GM19452 (cell line): ENCODE measurements around the gene ARHGAP20.

Experiments
- ATAC-seq: cut with Tn5 transposase; IDR thresholded peaks from one replicate; pipeline ENCODE4 v1.9.1; 2021; ENCODE audit not compliant: unreplicated experiment

The ARHGAP20 gene

GRCh38 chr11:110613197-110613918, 98.9 kb downstream of the ARHGAP20 start:
- ATAC-seq, result no peak

- no peak for ATAC-seq
These were observed 105.8 kb downstream of the ARHGAP20 start for GRCh38 chr11:110606415-110606814.

GRCh38 chr11:110601936-110602335, 110.3 kb downstream of the ARHGAP20 start:
- ATAC-seq, result no peak

- no peak for ATAC-seq
These were observed 111.9 kb downstream of the ARHGAP20 start for GRCh38 chr11:110600322-110600721.

- ATAC-seq, result no peak
These were observed 113.0 kb downstream of the ARHGAP20 start for GRCh38 chr11:110599207-110599606.

- no peak for ATAC-seq
These were observed 113.5 kb downstream of the ARHGAP20 start for GRCh38 chr11:110598725-110599124.

- no peak for ATAC-seq
These were observed 124.3 kb downstream of the ARHGAP20 start for GRCh38 chr11:110587972-110588371.

- no peak for ATAC-seq
These were observed 125.1 kb downstream of the ARHGAP20 start for GRCh38 chr11:110587129-110587528.

GRCh38 chr11:110584150-110584549, 128.1 kb downstream of the ARHGAP20 start:
- ATAC-seq, result no peak

GRCh38 chr11:110582728-110583432, 129.4 kb downstream of the ARHGAP20 start:
- ATAC-seq, result no peak

GRCh38 chr11:110580571-110580970, 131.7 kb downstream of the ARHGAP20 start:
- no peak for ATAC-seq

- no peak for ATAC-seq
These were observed 138.8 kb downstream of the ARHGAP20 start for GRCh38 chr11:110573411-110573810.

- no peak for ATAC-seq
These were observed 141.0 kb downstream of the ARHGAP20 start for GRCh38 chr11:110571081-110571720.

- ATAC-seq, result no peak
These were observed 145.7 kb downstream of the ARHGAP20 start for GRCh38 chr11:110566577-110566976.

GRCh38 chr11:110565357-110566336, 146.6 kb downstream of the ARHGAP20 start:
- ATAC-seq, result no peak

GRCh38 chr11:110564676-110565356, 147.4 kb downstream of the ARHGAP20 start:
- no peak for ATAC-seq

GRCh38 chr11:110544779-110545178, 167.5 kb downstream of the ARHGAP20 start:
- no peak for ATAC-seq

GRCh38 chr11:110538154-110538553, 174.1 kb downstream of the ARHGAP20 start:
- no peak for ATAC-seq

- no peak for ATAC-seq
These were observed 181.1 kb downstream of the ARHGAP20 start for GRCh38 chr11:110530900-110531741.
